Thoracic aorta (tissue), 2 donors: ENCODE data around the gene MCF2L2. TPM values are rescaled to one million over a fixed set of nuclear protein-coding genes. Genes with fewer than 3 reads are reported as not detected.

Experiments
- ATAC-seq: fragments of 150-250 bp; one replicate; pipeline ENCODE4 v1.8.0; 2017; ENCODE audit warnings: low read depth; ENCODE audit not compliant: insufficient number of reproducible peaks, low FRiP score
- DNase-seq: peaks from one replicate; pipeline ENCODE4 v3.0.0-alpha.2; 2020; ENCODE audit warnings: low spot score
- H3K27ac ChIP-seq, 2 donors: fragments of 200-600 bp; sonication (generic); 1 replicate in 1 of 2; 2 replicates in 1 of 2; pipeline ENCODE4 v1.5.1; 2016; ENCODE audit warnings: mild to moderate bottlenecking in 2 of 2, moderate library complexity in 2 of 2
- H3K27me3 ChIP-seq: fragments of 200-600 bp; sonication (generic); replicated peaks from 2 replicates; pipeline ENCODE4 v1.6.0; 2016; ENCODE audit warnings: mild to moderate bottlenecking; ENCODE audit not compliant: insufficient read depth
- H3K36me3 ChIP-seq: fragments of 200-600 bp; sonication (generic); one replicate; pipeline ENCODE4 v1.5.1; 2016
- H3K4me1 ChIP-seq, 2 donors: fragments of 200-600 bp; sonication (generic); 1 replicate in 1 of 2; 2 replicates in 1 of 2; pipeline versions ENCODE4 v1.5.1 to v1.6.0; 2016; ENCODE audit warnings: low read depth in 2 of 2, mild to moderate bottlenecking in 1 of 2; ENCODE audit not compliant: control insufficient read depth in 1 of 2
- H3K4me3 ChIP-seq: fragments of 200-600 bp; sonication (generic); 2 replicates; pipeline ENCODE4 v1.5.1; 2016; ENCODE audit warnings: mild to moderate bottlenecking
- H3K9me3 ChIP-seq: fragments of 200-600 bp; sonication (generic); 2 replicates; pipeline ENCODE4 v1.5.1; 2016
- total RNA-seq, 2 donors: library from RNA; depleted of rRNA; stranded (reverse); fragments of >200 nt; gene quantifications; one replicate each; pipeline versions ENCODE4 v1.1.0 to v1.2.3, GENCODE V29; 2016
- TF ChIP-seq, protein P1 (sequence below): fragments of 200-600 bp; sonication (generic); IDR thresholded peaks from one replicate; pipeline ENCODE4 v1.5.1; 2019; ENCODE audit warnings: antibody characterized with exemption

The MCF2L2 gene
- total RNA-seq, 2 donors from 2014 or later, result 0.85 to 1.5 TPM

DNA sequence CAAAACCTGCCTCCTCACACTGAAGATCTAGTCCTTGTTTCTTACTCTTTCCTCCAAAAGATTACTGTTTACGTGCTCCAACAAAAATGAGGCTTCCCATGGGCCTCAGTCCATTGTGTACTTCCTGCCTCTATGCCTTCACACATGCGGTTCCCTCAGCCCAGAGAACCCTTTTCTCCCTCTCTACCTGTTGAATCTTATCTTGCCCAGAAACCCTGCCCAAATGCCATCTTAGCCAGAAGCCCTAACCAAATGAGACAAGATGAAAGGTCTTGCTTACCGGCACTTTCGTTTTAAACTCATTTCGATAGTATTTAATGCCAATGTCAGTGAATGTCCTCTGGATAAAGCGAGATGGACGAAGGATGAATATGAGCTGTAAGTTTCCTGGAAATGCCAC, 89.9 kb downstream of the MCF2L2 start:
- ATAC-seq, result no peak

DNA sequence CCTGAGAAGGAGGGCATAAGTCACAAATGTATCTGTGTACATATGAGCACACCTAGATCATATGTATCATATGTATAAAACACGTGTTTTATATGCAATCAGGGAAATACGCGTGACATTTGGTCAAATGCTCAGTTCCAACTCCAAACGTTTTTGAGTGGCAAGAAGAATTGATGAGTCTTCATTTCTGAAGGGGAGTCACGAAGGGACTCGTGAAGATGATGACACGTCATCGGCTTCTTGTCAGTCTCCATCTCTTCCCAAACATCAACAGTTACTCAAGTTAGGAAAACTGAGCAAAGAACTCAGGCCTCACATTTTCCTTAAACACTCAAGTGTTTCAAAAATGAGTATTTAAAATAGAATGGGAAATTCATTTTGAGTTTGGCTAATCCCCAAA, 95.9 kb downstream of the MCF2L2 start:
- Histone ChIP-seq H3K9me3 (no peaks in the 10 kb centered on the region), H3K27ac (no peak overlapping the region), H3K4me3 (no peak overlapping the region), H3K36me3 (no peaks in the 10 kb centered on the region), H3K4me1 (no peaks in the 10 kb centered on the region), H3K27me3 (no peaks in the 10 kb centered on the region)
- TF ChIP-seq, protein P1, sequence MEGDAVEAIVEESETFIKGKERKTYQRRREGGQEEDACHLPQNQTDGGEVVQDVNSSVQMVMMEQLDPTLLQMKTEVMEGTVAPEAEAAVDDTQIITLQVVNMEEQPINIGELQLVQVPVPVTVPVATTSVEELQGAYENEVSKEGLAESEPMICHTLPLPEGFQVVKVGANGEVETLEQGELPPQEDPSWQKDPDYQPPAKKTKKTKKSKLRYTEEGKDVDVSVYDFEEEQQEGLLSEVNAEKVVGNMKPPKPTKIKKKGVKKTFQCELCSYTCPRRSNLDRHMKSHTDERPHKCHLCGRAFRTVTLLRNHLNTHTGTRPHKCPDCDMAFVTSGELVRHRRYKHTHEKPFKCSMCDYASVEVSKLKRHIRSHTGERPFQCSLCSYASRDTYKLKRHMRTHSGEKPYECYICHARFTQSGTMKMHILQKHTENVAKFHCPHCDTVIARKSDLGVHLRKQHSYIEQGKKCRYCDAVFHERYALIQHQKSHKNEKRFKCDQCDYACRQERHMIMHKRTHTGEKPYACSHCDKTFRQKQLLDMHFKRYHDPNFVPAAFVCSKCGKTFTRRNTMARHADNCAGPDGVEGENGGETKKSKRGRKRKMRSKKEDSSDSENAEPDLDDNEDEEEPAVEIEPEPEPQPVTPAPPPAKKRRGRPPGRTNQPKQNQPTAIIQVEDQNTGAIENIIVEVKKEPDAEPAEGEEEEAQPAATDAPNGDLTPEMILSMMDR, result no peak
- ATAC-seq, result no peak
- no peak for DNase-seq

More for the DNA sequence above, 89.9 kb downstream of the MCF2L2 start:
- H3K27me3 ChIP-seq, result no peaks in the 10 kb centered on the region
- TF ChIP-seq, protein P1, result no peak
- H3K9me3 ChIP-seq, result no peaks in the 10 kb centered on the region
- H3K4me1 ChIP-seq, result no peaks in the 10 kb centered on the region
- no peaks in the 10 kb centered on the region for H3K36me3 ChIP-seq
- no peak overlapping the region for H3K27ac ChIP-seq
- no peak for DNase-seq
- no peak overlapping the region for H3K4me3 ChIP-seq

DNA sequence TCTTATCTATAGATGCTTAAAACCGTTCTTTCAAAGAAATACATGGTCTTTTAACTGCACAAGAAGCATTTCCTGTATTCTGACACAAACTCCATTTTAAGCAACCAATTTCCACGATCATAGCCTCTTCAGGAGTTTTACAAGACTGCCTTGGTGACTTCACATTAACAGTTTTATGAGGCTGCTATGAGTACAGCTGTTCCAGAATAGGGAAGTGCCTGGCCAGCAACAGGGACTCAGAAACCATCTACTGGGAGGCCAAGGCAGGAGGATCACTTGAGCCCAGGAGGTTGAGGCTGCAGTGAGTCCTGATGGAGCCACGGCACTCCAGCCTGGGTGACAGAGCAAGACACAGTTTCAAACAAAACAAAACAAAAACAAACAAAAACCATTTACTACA, 96.9 kb downstream of the MCF2L2 start:
- Histone ChIP-seq H3K4me1 (no peaks in the 10 kb centered on the region), H3K27ac (no peak overlapping the region), H3K4me3 (no peak overlapping the region), H3K27me3 (no peaks in the 10 kb centered on the region), H3K9me3 (no peaks in the 10 kb centered on the region), H3K36me3 (no peaks in the 10 kb centered on the region)
- TF ChIP-seq, protein P1, result no peak
- DNase-seq, result no peak
- no peak for ATAC-seq

DNA sequence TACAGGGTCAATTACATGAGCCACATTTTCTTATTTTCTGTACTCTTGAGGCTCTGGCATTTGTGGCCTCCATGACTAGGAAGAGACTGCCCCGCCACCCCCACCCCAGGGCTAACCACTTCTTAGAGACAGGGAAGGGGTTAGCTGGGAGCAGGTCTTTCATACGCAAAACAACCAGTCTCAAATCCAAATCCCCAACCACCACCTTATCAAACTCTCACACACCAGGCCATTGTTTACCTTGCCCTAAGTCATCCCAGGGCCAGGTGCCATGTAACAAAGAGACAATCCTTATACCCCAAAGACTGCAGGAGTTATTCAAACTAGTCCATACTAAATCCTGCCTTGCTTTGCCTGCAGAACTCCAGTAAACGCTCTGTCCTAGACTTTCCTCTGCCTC, 97.5 kb downstream of the MCF2L2 start:
- no peaks in the 10 kb centered on the region for H3K36me3 ChIP-seq
- no peaks in the 10 kb centered on the region for H3K27me3 ChIP-seq
- no peak for DNase-seq
- H3K27ac ChIP-seq, result no peak overlapping the region
- H3K4me3 ChIP-seq, result no peak overlapping the region
- ATAC-seq, result no peak
- H3K9me3 ChIP-seq, result no peaks in the 10 kb centered on the region
- no peaks in the 10 kb centered on the region for H3K4me1 ChIP-seq
- TF ChIP-seq, protein P1, result no peak

DNA sequence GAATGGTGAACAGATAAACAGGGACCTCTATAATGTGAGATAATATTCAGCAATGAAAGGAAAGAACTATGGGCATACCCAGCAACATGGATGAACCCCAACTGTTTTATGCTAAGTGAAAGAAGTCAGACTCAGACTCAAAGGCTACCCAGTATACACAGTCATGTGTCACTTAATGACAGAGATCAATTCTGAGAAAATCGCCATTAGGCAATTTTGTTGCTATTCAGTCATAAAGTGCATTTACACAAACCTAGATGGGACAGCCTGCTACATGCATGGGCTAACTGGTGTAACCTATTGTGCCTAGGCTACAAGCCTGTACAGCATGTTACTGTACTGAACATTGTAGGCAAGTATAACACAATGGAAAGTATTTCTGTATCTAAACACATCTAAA, 98.9 kb downstream of the MCF2L2 start:
- Histone ChIP-seq H3K27ac (no peak overlapping the region), H3K9me3 (no peaks in the 10 kb centered on the region), H3K27me3 (no peaks in the 10 kb centered on the region), H3K36me3 (no peaks in the 10 kb centered on the region), H3K4me1 (no peaks in the 10 kb centered on the region), H3K4me3 (no peak overlapping the region)
- DNase-seq, result no peak
- TF ChIP-seq, protein P1, result no peak
- ATAC-seq, result no peak
